Measurements from ENCODE around the gene WDR35. TPM values are rescaled to one million over a fixed set of nuclear protein-coding genes. Genes with fewer than 3 reads are reported as not detected.

Gene WDR35
- total and polyA plus RNA-seq, 4 donors = 0.97 to 3.8 (median 1.6) TPM

GRCh38 chr2:20019747-20020146 lies 29.8 kb upstream of the WDR35 start:
- Histone ChIP-seq H3K27me3 (ENCODE audit: control insufficient read depth in 4 of 4, insufficient read depth in 4 of 4, low read length in 3 of 4) (no peaks in the 10 kb centered on the region), H3K4me1 (ENCODE audit: control insufficient read depth in 4 of 4, insufficient read depth in 4 of 4, low read length in 3 of 4) (peaks cover 0 to 5% (median 1%) of the 10 kb centered on the region in 4 donors), H3K9ac (ENCODE audit: low read depth in 1 of 2, low read length in 2 of 2) (no peak overlapping the region), H3K9me3 (ENCODE audit: control insufficient read depth in 4 of 4, low read length in 3 of 4) (no peaks in the 10 kb centered on the region), H3K27ac (ENCODE audit: low read depth in 1 of 2, low read length in 2 of 2) (no peak overlapping the region), H3K36me3 (ENCODE audit: control insufficient read depth in 4 of 4, insufficient read depth in 3 of 4, low read depth in 1 of 4, low read length in 3 of 4) (no peaks in the 10 kb centered on the region), H3K4me3 (ENCODE audit: low read depth in 1 of 3, low read length in 3 of 3) (no peak overlapping the region)
- no peak for DNase-seq (ENCODE audit: low spot score)
- 93% methylated on average over 4 of the region's 4 CpGs for WGBS
- TF ChIP-seq YY1 (IDR thresholded peaks at IDR 0.05) (no peak), NR2F2 (IDR thresholded peaks at IDR 0.05) (no peak), REST (IDR thresholded peaks at IDR 0.05) (no peak), GABPA (IDR thresholded peaks at IDR 0.05 in 1 of 2, conservative IDR thresholded peaks at IDR 0.05 in 1 of 2) (no peak), MAX (IDR thresholded peaks at IDR 0.05) (no peak), HNF4A (conservative IDR thresholded peaks at IDR 0.05) (no peak), RAD21 (IDR thresholded peaks at IDR 0.05) (no peak), TAF1 (conservative IDR thresholded peaks at IDR 0.05) (no peak), ZBTB33 (IDR thresholded peaks at IDR 0.05) (no peak), RXRA (IDR thresholded peaks at IDR 0.05) (no peak), FOXA2 (IDR thresholded peaks at IDR 0.05) (no peak), CTCF (IDR thresholded peaks at IDR 0.05; ENCODE audit: low read depth, low read length, missing input control) (no peak), EGR1 (IDR thresholded peaks at IDR 0.05; ENCODE audit: low read depth in 2 of 2) (no peak), JUND (IDR thresholded peaks at IDR 0.05) (no peak), FOXA1 (IDR thresholded peaks at IDR 0.05) (no peak), HNF4G (IDR thresholded peaks at IDR 0.05) (no peak), SP1 (IDR thresholded peaks at IDR 0.05) (no peak), ATF3 (IDR thresholded peaks at IDR 0.05) (no peak)
